Amygdala (tissue), 56 donors: ENCODE measurements around the gene PSMB7.

ENCODE experiments used
- DNase-seq, 56 donors: peaks; one replicate each; lab custom pipeline; 2025; lab: John Stamatoyannopoulos, UW

PSMB7 gene

DNA sequence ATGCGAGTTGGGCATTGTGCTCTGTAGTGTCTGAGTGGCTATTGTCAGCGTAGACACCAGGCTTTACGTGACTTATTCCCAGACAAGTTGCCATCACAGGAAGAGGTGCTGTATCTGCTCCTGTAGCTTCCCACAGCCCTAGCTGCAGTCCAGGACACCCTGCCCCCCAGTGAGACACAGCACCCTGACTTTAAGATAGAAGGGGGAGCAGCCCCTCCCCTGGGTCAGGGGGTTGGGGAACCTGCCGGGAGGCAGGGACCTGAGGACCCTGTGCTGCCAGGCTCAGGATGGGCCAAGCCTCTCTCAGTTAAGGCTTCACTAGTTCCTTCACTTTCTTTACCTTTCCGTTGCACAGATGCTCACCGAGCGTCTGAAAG, 82.1 kb downstream of the PSMB7 start:
- DNase-seq: no peak

- no peak for DNase-seq
These were observed 82.7 kb downstream of the PSMB7 start for GRCh38 chr9:124332361-124333202.

GRCh38 chr9:124331580-124331979, 83.7 kb downstream of the PSMB7 start:
- no peak for DNase-seq

DNA sequence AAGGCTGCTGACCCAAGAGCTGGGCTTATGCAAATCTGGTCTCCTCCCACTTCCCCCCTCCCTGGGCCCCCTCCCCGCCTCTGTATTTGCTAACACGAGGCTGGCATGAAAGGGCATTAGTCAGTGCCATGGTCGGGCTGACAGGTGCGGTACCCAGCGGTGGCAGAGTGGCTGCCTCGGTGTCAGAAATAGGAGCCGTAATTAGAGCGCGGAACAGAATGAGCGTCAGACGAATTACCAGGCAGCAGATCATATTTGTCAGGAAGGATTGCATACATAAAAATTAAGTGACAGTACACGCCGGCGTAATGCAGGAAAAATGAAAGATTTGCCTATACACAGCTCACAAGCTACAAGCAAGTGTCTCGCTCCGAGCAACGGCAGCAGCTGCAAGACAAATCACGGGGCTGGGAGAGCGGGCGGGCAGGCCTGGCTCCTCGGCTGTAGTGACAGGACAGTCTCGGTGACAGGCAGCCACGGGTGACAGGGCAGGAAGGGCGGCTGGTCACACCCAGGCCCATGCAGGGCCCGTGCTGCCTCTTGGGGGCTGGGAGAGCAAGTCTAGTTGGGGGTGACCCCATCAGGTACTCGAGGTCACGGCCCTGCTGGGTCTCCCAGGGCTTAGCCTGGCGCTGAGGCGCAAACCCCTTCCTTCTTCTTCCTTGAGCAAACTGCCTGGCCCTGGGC, 85.1 kb downstream of the PSMB7 start:
- DNase-seq: no peak

DNA sequence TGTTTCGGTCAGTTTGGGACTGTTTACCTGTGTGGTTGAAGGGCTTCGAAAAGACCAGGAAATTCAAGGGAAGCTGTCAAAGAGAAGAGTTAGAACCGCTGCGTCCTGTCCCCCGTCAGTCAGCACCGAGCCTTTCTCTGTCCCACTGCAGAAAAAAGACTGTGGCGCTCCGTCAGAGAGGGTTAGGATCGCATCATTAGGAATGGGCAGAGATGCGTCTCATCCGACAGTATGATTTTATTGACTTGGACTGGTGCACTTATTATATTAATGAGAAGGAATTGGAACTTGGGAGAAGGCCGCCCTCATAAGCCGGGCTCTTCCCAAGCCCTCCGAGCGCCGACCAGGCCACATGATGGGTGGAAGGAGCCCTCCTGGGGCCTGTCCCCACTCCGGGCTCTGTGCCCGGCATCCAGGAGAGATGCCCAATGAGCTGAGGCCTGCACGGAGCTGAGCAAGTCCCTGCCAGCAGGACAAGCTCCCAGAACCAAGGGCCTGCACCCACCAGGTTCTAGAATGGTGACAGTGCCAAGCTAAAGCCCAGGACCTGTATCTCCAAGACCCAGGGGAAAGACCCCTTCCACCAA, 85.9 kb downstream of the PSMB7 start:
- peak in 27 of 56 donors; percentile 3 to 70 (median 42) for DNase-seq

DNA sequence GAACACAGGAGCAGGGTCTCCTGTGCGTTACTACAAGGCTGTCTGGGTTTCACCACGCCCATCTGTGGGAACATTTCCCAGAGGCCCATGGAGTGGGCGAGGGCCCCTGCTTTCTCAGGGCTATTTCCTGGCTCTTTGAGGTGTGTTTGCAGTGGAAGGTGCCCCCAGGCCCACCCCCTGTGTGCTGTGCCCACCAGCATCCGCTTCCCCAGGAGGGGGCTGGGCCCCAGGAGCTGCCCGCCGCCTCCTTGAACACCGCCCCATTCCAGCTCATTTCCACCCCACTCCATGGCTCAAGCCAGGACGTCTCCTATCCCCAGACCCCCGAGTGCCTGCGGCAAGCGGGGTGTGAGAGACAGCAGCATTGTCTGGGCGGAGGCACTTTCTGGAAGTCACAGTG, 87.0 kb downstream of the PSMB7 start:
- DNase-seq: no peak

DNA sequence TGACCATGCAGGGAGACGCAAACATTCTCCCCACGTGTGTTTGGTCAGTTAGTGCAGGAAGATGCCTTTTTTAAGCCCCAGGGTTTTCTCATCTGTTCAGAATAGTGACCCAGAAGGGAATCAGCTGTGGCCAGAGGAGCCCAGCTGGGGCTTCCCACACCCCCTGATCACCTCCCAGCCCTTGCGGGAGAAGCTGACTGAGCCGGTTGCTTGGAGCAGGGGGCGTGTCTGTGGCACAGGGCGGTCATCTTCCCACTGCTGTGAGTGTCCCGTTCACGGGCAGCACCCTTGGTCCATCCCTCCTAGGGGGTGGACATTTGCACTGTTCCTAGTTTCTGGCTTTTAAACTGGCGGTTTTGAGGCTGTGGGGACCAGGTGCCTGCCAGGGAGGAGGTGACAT, 87.8 kb downstream of the PSMB7 start:
- DNase-seq: no peak

GRCh38 chr9:124326378-124326777, 88.9 kb downstream of the PSMB7 start:
- no peak for DNase-seq

DNA sequence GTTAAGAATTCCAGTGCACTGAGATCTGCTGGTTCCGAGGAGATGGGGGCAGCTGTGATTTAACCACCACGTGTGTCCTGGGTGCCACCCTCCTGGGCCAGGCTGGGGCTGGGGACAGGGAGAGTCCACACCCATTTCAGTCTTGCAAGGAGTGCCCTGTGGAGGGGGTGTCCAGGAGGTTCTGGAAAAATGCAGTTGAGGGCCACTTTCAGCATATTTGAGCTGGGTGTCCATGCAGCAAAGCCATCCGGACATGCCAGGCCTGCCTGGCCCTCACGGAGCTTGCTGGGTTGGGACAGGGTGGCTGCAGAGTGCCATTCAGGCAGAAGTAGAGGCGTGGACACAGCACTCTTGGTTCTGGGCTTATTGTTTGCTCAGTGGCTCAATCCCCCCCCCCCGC, 89.4 kb downstream of the PSMB7 start:
- DNase-seq: no peak

- no peak for DNase-seq
These were observed 91.3 kb downstream of the PSMB7 start for GRCh38 chr9:124323904-124324303.

GRCh38 chr9:124322618-124323432, 92.4 kb downstream of the PSMB7 start:
- no peak for DNase-seq

- no peak for DNase-seq
These were observed 93.3 kb downstream of the PSMB7 start for GRCh38 chr9:124321935-124322334.

GRCh38 chr9:124321416-124321815, 93.8 kb downstream of the PSMB7 start:
- no peak for DNase-seq

- peak in 31 of 56 donors; percentile 7 to 63 (median 25) for DNase-seq
These were observed 94.9 kb downstream of the PSMB7 start for GRCh38 chr9:124320062-124320973.

DNA sequence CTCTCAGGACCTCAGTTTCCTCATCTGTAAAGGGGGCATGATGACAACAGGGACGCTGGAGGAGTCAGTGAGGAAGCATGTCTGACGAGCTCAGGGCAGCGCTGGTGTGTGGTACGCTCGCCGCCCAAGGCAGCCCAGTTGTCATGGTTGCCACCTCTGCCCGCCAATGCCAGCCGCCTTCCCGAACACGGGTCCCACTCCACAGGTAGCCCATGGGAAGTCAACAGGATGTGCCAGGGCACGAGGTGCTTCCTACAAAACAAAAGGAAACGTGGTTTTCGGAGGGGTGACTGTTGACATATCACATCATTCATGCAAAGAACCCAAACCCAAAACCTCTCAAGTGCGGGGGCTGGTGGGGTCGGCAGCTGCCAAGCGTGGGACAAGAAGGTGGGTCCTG, 99.4 kb downstream of the PSMB7 start:
- DNase-seq: no peak

DNA sequence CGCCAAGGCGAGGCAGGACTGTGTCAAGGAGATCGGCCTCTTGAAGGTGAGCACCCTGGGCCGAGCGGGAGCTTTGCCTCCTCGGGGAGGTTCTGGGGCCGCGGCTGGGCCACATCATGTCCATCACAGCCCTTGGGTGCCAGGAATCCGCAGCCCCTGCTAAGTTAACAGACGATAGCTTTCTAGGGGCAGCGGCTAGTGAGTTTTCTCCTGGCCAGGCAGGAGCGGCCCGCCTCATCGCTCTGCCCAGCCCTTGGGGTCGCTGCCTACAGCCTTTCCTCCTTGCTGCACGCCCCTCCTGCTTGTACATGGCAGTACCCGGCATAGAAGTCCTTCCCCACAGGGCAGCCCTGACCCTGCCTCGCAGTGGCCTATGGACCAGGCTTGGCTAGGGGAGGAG, 101.3 kb downstream of the PSMB7 start:
- no peak for DNase-seq

DNA sequence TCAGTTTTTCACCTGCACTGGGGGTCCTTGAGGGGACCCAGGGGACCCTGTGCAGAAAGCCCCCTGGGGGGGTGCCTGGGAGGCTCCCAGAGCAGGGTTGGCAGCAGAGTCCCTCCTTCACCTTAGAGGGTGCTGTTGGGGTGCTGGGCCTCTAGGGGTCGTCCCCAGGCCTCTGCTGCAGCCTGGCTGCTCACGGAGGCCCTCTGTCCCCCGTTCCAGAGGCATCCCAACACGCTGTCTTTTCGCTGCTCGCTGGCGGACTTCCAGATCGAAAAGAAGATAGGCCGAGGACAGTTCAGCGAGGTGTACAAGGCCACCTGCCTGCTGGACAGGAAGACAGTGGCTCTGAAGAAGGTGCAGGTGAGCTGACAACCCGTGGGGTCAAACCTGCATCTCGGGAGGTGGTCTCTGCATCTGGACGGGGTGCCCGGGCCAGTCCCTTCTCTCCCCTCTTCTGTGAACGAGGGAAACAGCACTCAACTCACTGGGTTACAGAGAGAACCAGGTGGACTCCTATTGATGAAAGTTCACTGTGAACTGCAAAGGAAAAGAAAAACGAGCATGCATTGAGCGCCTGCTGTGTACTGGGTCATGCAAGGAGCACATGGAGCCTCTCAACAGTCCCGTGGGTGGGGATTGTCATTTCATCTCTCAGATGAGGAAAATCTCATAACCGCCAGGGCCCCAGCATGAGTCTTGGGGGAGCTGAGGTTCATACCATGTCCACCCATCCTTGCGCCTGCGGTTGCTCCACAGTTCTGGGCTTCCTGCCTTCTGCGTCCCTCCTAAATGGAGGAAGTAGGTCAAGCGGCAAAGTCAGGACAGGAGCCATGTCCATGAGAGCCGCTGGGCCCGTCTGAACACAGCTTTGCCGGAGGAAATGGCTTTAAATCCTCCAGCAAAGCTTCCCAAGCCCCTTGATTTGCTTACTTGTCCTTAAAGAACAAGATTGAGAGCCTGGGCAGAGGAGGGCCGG, 102.7 kb downstream of the PSMB7 start:
- peak in 19 of 56 donors; percentile 6 to 75 (median 26) for DNase-seq

- DNase-seq: no peak
These were observed 104.0 kb downstream of the PSMB7 start for GRCh38 chr9:124311283-124311682.
